ENCODE data around the gene PTPRS.

PTPRS gene

DNA sequence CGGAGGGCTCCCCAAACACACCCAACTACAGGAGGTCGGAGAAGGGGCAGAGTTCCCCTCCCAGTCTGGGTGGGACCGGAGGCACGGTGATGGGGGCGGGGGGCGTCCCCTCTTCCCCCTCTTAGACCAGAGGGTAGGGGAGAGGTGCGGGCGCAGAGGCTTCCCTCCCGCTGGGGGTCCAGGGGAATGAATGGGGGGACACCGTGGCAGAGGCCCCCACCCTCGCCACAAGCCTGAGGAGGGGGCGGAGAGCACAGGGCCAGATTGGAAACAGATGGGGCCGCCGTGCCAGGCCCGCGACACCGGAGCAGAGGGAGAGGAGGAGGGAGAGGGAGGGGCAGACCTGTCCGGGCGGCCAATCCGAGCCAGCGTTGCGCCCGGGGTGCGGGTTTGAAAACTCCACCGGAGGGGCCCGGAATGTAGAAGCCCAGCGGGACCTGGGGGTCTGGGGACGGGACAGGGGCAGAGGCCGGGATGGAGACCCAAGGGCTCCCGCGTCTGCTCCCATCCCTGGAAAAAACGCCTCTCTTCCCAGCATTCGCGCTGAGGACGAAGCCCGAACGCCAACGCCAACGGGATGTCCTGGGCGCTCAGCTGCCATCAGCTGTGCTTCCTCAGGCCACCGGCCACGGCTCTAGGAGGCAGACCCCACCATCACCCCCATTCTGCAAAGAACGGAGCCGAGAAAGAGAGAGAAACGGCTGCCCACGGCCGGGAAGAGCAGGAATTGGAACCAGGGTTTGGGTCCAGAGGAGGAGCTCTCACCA lies 46.8 kb downstream of the PTPRS start (continued):
- TF ChIP-seq, protein P1, sequence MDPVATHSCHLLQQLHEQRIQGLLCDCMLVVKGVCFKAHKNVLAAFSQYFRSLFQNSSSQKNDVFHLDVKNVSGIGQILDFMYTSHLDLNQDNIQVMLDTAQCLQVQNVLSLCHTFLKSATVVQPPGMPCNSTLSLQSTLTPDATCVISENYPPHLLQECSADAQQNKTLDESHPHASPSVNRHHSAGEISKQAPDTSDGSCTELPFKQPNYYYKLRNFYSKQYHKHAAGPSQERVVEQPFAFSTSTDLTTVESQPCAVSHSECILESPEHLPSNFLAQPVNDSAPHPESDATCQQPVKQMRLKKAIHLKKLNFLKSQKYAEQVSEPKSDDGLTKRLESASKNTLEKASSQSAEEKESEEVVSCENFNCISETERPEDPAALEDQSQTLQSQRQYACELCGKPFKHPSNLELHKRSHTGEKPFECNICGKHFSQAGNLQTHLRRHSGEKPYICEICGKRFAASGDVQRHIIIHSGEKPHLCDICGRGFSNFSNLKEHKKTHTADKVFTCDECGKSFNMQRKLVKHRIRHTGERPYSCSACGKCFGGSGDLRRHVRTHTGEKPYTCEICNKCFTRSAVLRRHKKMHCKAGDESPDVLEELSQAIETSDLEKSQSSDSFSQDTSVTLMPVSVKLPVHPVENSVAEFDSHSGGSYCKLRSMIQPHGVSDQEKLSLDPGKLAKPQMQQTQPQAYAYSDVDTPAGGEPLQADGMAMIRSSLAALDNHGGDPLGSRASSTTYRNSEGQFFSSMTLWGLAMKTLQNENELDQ (tag by site-specific recombination; IDR thresholded peaks at IDR 0.05; ENCODE audit: low read depth), result no peak
- TF ChIP-seq ZNF350 (tag by site-specific recombination; IDR thresholded peaks at IDR 0.05) (no peak), ZNF23 (tag by site-specific recombination; IDR thresholded peaks at IDR 0.05; ENCODE audit: borderline replicate concordance) (no peak), ZNF37A (tag by site-specific recombination; IDR thresholded peaks at IDR 0.05) (no peak), ZSCAN23 (tag by site-specific recombination; IDR thresholded peaks at IDR 0.05) (no peak), ZBTB7A (tag by site-specific recombination; IDR thresholded peaks at IDR 0.05; ENCODE audit: low read depth) (no peak), ZNF621 (tag by site-specific recombination; IDR thresholded peaks at IDR 0.05) (no peak), ZNF19 (tag by site-specific recombination; IDR thresholded peaks at IDR 0.05; ENCODE audit: low read depth) (no peak), ZNF112 (tag by site-specific recombination; IDR thresholded peaks at IDR 0.05) (no peak), WT1 (tag by site-specific recombination; IDR thresholded peaks at IDR 0.05) (0 out of 2 replicates have a peak, but pooled peaks have one; percentile 28), ZBTB17 (tag by site-specific recombination; IDR thresholded peaks at IDR 0.05) (0 out of 2 replicates have a peak, but pooled peaks have one; percentile 52), REPIN1 (tag by site-specific recombination; IDR thresholded peaks at IDR 0.05; ENCODE audit: low read depth) (no peak), ZNF629 (tag by site-specific recombination; IDR thresholded peaks at IDR 0.05) (0 out of 2 replicates have a peak, but pooled peaks have one; percentile 25), ZNF624 (tag by site-specific recombination; IDR thresholded peaks at IDR 0.05) (no peak), OSR2 (tag by site-specific recombination; IDR thresholded peaks at IDR 0.05) (no peak), ZNF777 (tag by site-specific recombination; IDR thresholded peaks at IDR 0.05; ENCODE audit: borderline replicate concordance) (no peak)
- TF ChIP-seq, protein P2, sequence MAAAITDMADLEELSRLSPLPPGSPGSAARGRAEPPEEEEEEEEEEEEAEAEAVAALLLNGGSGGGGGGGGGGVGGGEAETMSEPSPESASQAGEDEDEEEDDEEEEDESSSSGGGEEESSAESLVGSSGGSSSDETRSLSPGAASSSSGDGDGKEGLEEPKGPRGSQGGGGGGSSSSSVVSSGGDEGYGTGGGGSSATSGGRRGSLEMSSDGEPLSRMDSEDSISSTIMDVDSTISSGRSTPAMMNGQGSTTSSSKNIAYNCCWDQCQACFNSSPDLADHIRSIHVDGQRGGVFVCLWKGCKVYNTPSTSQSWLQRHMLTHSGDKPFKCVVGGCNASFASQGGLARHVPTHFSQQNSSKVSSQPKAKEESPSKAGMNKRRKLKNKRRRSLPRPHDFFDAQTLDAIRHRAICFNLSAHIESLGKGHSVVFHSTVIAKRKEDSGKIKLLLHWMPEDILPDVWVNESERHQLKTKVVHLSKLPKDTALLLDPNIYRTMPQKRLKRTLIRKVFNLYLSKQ (tag by site-specific recombination; IDR thresholded peaks at IDR 0.05; ENCODE audit: borderline replicate concordance), result no peak
- TF ChIP-seq, protein P3, sequence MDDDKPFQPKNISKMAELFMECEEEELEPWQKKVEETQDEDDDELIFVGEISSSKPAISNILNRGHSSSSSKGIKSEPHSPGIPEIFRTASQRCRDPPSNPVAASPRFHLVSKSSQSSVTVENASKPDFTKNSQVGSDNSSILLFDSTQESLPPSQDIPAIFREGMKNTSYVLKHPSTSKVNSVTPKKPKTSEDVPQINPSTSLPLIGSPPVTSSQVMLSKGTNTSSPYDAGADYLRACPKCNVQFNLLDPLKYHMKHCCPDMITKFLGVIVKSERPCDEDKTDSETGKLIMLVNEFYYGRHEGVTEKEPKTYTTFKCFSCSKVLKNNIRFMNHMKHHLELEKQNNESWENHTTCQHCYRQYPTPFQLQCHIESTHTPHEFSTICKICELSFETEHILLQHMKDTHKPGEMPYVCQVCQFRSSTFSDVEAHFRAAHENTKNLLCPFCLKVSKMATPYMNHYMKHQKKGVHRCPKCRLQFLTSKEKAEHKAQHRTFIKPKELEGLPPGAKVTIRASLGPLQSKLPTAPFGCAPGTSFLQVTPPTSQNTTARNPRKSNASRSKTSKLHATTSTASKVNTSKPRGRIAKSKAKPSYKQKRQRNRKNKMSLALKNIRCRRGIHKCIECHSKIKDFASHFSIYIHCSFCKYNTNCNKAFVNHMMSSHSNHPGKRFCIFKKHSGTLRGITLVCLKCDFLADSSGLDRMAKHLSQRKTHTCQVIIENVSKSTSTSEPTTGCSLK (tag by site-specific recombination; IDR thresholded peaks at IDR 0.05), result no peak
- TF ChIP-seq, protein P4, sequence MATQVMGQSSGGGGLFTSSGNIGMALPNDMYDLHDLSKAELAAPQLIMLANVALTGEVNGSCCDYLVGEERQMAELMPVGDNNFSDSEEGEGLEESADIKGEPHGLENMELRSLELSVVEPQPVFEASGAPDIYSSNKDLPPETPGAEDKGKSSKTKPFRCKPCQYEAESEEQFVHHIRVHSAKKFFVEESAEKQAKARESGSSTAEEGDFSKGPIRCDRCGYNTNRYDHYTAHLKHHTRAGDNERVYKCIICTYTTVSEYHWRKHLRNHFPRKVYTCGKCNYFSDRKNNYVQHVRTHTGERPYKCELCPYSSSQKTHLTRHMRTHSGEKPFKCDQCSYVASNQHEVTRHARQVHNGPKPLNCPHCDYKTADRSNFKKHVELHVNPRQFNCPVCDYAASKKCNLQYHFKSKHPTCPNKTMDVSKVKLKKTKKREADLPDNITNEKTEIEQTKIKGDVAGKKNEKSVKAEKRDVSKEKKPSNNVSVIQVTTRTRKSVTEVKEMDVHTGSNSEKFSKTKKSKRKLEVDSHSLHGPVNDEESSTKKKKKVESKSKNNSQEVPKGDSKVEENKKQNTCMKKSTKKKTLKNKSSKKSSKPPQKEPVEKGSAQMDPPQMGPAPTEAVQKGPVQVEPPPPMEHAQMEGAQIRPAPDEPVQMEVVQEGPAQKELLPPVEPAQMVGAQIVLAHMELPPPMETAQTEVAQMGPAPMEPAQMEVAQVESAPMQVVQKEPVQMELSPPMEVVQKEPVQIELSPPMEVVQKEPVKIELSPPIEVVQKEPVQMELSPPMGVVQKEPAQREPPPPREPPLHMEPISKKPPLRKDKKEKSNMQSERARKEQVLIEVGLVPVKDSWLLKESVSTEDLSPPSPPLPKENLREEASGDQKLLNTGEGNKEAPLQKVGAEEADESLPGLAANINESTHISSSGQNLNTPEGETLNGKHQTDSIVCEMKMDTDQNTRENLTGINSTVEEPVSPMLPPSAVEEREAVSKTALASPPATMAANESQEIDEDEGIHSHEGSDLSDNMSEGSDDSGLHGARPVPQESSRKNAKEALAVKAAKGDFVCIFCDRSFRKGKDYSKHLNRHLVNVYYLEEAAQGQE (tag by site-specific recombination; IDR thresholded peaks at IDR 0.05), result no peak
- TF ChIP-seq, protein P5, sequence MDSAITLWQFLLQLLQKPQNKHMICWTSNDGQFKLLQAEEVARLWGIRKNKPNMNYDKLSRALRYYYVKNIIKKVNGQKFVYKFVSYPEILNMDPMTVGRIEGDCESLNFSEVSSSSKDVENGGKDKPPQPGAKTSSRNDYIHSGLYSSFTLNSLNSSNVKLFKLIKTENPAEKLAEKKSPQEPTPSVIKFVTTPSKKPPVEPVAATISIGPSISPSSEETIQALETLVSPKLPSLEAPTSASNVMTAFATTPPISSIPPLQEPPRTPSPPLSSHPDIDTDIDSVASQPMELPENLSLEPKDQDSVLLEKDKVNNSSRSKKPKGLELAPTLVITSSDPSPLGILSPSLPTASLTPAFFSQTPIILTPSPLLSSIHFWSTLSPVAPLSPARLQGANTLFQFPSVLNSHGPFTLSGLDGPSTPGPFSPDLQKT (IDR thresholded peaks at IDR 0.05; ENCODE audit: borderline replicate concordance, low read depth, low read length), result no peak
- TF ChIP-seq, protein P6, sequence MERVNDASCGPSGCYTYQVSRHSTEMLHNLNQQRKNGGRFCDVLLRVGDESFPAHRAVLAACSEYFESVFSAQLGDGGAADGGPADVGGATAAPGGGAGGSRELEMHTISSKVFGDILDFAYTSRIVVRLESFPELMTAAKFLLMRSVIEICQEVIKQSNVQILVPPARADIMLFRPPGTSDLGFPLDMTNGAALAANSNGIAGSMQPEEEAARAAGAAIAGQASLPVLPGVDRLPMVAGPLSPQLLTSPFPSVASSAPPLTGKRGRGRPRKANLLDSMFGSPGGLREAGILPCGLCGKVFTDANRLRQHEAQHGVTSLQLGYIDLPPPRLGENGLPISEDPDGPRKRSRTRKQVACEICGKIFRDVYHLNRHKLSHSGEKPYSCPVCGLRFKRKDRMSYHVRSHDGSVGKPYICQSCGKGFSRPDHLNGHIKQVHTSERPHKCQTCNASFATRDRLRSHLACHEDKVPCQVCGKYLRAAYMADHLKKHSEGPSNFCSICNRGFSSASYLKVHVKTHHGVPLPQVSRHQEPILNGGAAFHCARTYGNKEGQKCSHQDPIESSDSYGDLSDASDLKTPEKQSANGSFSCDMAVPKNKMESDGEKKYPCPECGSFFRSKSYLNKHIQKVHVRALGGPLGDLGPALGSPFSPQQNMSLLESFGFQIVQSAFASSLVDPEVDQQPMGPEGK (tag by site-specific recombination; IDR thresholded peaks at IDR 0.05), result peak; percentile 89
- TF ChIP-seq, protein P7, sequence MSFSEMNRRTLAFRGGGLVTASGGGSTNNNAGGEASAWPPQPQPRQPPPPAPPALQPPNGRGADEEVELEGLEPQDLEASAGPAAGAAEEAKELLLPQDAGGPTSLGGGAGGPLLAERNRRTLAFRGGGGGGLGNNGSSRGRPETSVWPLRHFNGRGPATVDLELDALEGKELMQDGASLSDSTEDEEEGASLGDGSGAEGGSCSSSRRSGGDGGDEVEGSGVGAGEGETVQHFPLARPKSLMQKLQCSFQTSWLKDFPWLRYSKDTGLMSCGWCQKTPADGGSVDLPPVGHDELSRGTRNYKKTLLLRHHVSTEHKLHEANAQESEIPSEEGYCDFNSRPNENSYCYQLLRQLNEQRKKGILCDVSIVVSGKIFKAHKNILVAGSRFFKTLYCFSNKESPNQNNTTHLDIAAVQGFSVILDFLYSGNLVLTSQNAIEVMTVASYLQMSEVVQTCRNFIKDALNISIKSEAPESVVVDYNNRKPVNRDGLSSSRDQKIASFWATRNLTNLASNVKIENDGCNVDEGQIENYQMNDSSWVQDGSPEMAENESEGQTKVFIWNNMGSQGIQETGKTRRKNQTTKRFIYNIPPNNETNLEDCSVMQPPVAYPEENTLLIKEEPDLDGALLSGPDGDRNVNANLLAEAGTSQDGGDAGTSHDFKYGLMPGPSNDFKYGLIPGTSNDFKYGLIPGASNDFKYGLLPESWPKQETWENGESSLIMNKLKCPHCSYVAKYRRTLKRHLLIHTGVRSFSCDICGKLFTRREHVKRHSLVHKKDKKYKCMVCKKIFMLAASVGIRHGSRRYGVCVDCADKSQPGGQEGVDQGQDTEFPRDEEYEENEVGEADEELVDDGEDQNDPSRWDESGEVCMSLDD (tag by site-specific recombination; IDR thresholded peaks at IDR 0.05), result peak; percentile 91
